GM12875 (cell line): ENCODE data around the gene DCAF11.

Source experiments
- H3K4me3 ChIP-seq: one replicate; pipeline ENCODE4 v1.5.1; 2011; ENCODE audit warnings: low read depth, low read length, control low read depth
- CTCF ChIP-seq: IDR thresholded peaks from 2 replicates; pipeline ENCODE4 v1.5.1; 2011; ENCODE audit warnings: low read depth, mild to moderate bottlenecking, control low read depth, inconsistent platforms, low read length, moderate library complexity, borderline replicate concordance; ENCODE audit not compliant: insufficient read depth

Gene DCAF11

GRCh38 chr14:24172871-24173281 is 58.3 kb downstream of the DCAF11 start:
- no peak for TF ChIP-seq CTCF
- H3K4me3 ChIP-seq = peak overlapping the region; percentile 72
